HG02678 (cell line): Measurements from ENCODE around the gene MDH2.
"Not testable (repeated sequence)": the region's sequence is repeated elsewhere in the genome, so short reads cannot be mapped to it uniquely, and the experiment has no call there.

Source experiments
- ATAC-seq: cut with Tn5 transposase; IDR thresholded peaks from one replicate; pipeline ENCODE4 v1.9.1; 2021; ENCODE audit warnings: mild to moderate bottlenecking, moderate library complexity; ENCODE audit not compliant: unreplicated experiment

Gene MDH2

GRCh38 chr7:76047305-76047810 is 548 bp upstream of the MDH2 start:
- ATAC-seq = peak; percentile 7

- ATAC-seq = no peak
These were observed 722 bp downstream of the MDH2 start for GRCh38 chr7:76048668-76048988.

- no peak for ATAC-seq
These were observed 1.4 kb downstream of the MDH2 start for GRCh38 chr7:76049295-76049694.

- no peak for ATAC-seq
These were observed 2.6 kb downstream of the MDH2 start for GRCh38 chr7:76050545-76050944.

- ATAC-seq = no peak
These were observed 3.9 kb downstream of the MDH2 start for GRCh38 chr7:76051840-76052239.

- ATAC-seq = not testable (repeated sequence)
These were observed 4.8 kb downstream of the MDH2 start for GRCh38 chr7:76052681-76053080.

GRCh38 chr7:76053461-76053860 is 5.6 kb downstream of the MDH2 start:
- no peak for ATAC-seq

- no peak for ATAC-seq
These were observed 6.5 kb downstream of the MDH2 start for GRCh38 chr7:76054123-76055120.

- ATAC-seq = no peak
These were observed 8.3 kb downstream of the MDH2 start for GRCh38 chr7:76056241-76056640.

- ATAC-seq = no peak
These were observed 9.4 kb downstream of the MDH2 start for GRCh38 chr7:76057103-76057812.

GRCh38 chr7:76057813-76058145 is 9.9 kb downstream of the MDH2 start:
- no peak for ATAC-seq

GRCh38 chr7:76058745-76059144 is 10.8 kb downstream of the MDH2 start:
- ATAC-seq = not testable (repeated sequence)

- no peak for ATAC-seq
These were observed 12.9 kb downstream of the MDH2 start for GRCh38 chr7:76060842-76061241.

GRCh38 chr7:76062254-76062653 is 14.3 kb downstream of the MDH2 start:
- ATAC-seq = no peak

GRCh38 chr7:76063114-76063513 is 15.2 kb downstream of the MDH2 start:
- no peak for ATAC-seq

- no peak for ATAC-seq
These were observed 15.6 kb downstream of the MDH2 start for GRCh38 chr7:76063525-76063924.

GRCh38 chr7:76064208-76064970 is 16.5 kb downstream of the MDH2 start:
- no peak for ATAC-seq

GRCh38 chr7:76065016-76065612 is 17.2 kb downstream of the MDH2 start:
- no peak for ATAC-seq

- no peak for ATAC-seq
These were observed 19.0 kb downstream of the MDH2 start for GRCh38 chr7:76066716-76067503.

GRCh38 chr7:76069238-76069638 is 21.3 kb downstream of the MDH2 start:
- no peak for ATAC-seq
